Colonic mucosa (tissue), 4 donors: ENCODE data around the gene GPX7. TPM values are rescaled to one million over a fixed set of nuclear protein-coding genes. Genes with fewer than 3 reads are reported as not detected.

Source experiments
- DNase-seq: peaks from one replicate; pipeline ENCODE4 v3.0.0-alpha.2; 2020
- H3K27ac ChIP-seq: fragments of 200-600 bp; one replicate; pipeline ENCODE4 v1.8.0; 2021
- H3K27me3 ChIP-seq: fragments of 200-600 bp; one replicate; pipeline ENCODE4 v1.8.0; 2021
- H3K36me3 ChIP-seq: fragments of 200-600 bp; one replicate; pipeline ENCODE4 v1.8.0; 2021
- H3K4me1 ChIP-seq: fragments of 200-600 bp; one replicate; pipeline ENCODE4 v1.8.0; 2021; ENCODE audit warnings: mild to moderate bottlenecking
- H3K4me3 ChIP-seq: fragments of 200-600 bp; one replicate; pipeline ENCODE4 v1.8.0; 2021
- H3K9ac ChIP-seq, 2 donors: one replicate each; pipeline ENCODE4 v1.7.0; 2013; ENCODE audit warnings: control low read depth in 2 of 2, low read depth in 2 of 2, low read length in 2 of 2
- H3K9me3 ChIP-seq: fragments of 200-600 bp; one replicate; pipeline ENCODE4 v1.8.0; 2021
- intact Hi-C: fragments of 100-400 bp; cut with DNase I; formaldehyde crosslinking; loops from one replicate; pipeline ENCODE4 v1.14.1; 2022
- total RNA-seq, 2 donors: library from RNA; stranded (reverse); fragmentation: NEBNext Ultra II Directional in 1 of 2; extraction: Animal tissue kit (Norgen Biotek cat#: 25700) in 1 of 2; gene quantifications; one replicate each; pipeline ENCODE4 v1.2.1, GENCODE V29; 2021
- TF ChIP-seq, protein P1 (sequence below): fragments of 200-600 bp; IDR thresholded peaks from one replicate; pipeline ENCODE4 v1.8.0; 2022; ENCODE audit warnings: antibody characterized with exemption, mild to moderate bottlenecking
- donor health status: healthy.
- donor health status: DM: no; HTN: no; CAD: no.
- donor health status: DM: no; HTN: no; CAD: no.

The GPX7 gene
- total RNA-seq, 2 donors from 2014 or later: 1.8 to 6.0 TPM

DNA sequence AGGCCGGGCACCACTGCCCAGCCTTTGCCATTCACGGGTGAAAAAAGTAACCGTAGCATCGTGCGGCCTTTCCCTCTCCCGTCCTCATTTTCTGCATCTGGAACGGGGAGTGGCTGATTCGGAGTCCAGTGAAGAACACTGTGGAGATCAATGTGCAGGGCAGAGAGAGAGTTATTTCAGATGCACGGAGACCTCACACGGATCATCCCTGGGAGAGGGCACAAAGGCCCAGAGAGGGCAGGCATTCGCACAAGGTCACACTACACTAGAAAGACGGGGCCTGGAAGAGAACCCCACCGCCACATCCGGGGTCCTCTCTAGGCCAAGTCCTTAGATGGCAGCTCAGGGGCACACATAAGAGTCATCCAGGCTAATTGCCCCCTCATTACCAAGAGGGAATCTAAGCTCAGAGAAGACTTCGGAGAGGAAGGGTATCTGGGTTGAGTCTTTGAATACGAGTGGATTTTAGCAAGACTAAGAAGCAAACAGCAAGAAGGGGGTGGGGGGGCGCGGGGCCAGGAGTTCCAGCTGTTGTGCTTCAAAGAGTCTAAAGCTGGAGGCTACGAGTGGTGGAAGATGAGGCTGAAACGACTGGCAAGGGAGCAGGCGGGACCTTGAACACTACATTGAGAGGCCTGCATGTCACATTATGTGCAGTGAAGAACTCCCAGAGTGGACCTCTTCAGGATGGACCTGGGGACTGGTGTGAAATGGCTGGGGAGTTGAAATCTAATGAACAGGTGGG lies 857 bp downstream of the GPX7 start:
- TF ChIP-seq, protein P1, sequence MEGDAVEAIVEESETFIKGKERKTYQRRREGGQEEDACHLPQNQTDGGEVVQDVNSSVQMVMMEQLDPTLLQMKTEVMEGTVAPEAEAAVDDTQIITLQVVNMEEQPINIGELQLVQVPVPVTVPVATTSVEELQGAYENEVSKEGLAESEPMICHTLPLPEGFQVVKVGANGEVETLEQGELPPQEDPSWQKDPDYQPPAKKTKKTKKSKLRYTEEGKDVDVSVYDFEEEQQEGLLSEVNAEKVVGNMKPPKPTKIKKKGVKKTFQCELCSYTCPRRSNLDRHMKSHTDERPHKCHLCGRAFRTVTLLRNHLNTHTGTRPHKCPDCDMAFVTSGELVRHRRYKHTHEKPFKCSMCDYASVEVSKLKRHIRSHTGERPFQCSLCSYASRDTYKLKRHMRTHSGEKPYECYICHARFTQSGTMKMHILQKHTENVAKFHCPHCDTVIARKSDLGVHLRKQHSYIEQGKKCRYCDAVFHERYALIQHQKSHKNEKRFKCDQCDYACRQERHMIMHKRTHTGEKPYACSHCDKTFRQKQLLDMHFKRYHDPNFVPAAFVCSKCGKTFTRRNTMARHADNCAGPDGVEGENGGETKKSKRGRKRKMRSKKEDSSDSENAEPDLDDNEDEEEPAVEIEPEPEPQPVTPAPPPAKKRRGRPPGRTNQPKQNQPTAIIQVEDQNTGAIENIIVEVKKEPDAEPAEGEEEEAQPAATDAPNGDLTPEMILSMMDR: no peak
- DNase-seq: no peak
- H3K9me3 ChIP-seq: no peaks in the 10 kb centered on the region
- H3K4me3 ChIP-seq: peak overlapping the region; percentile 61
- H3K27me3 ChIP-seq: no peaks in the 10 kb centered on the region
- peak overlapping the region; percentile 9 to 76 for H3K9ac ChIP-seq
- no peaks in the 10 kb centered on the region for H3K4me1 ChIP-seq
- intact Hi-C loops: no loop called here
- no peaks in the 10 kb centered on the region for H3K36me3 ChIP-seq
- peak overlapping the region; percentile 37 for H3K27ac ChIP-seq

DNA sequence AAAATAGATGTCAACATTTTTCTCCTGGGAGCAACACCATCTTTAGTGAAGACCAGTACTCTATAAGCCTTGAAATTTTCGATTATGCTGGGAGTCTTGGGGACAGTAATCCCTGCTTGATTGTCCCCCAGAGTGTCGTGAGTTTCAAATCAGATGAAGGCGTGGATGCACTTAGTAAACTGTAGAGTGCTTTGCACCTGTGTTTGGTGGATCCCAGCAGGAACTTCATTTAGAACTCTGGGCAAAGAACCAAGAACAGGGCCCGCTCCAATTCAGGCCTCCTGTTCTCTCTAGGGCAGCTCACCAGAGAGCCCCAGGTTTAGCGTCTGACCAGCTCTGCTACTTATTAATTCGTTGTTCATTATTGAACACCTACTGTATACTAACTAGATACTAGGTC lies 1.5 kb downstream of the GPX7 start:
- Histone ChIP-seq H3K4me3 (no peak overlapping the region), H3K27me3 (no peaks in the 10 kb centered on the region), H3K4me1 (no peaks in the 10 kb centered on the region), H3K36me3 (no peaks in the 10 kb centered on the region), H3K9ac (no peak overlapping the region), H3K9me3 (no peaks in the 10 kb centered on the region), H3K27ac (no peak overlapping the region)
- intact Hi-C loops: no loop called here
- TF ChIP-seq, protein P1: no peak
- no peak for DNase-seq

DNA sequence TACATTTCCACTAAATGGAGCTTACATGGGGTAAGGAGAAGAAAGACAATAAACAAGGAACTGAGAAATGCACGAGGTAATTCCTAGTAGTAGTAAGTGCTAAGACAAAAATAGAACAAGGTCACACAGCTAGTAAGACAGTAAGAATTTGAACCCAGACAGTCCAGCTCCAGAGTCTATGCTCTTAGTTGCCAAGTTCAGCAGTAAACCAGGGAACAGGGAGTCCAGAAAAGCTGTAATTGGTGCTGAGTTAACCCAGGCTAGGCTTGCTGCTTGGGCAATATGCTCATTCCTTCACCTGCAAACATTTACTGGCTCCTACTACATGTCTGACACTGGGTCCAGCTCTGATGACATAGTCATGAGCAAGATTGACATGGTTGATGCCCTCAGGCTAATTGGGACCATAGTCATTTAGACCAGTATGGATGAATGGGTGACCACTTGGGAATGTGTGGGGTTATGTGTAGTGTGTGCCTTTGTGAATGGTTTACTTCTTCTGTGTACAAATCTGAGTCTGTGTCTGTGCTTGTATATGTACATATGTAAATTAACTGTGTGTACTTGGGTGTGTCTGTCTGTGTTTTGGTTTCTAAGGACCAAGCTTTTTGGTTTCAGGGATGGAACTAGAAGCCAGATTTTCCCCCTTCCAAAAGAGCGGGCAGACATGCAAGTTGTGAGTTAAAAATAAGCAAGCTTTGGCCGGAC lies 2.0 kb downstream of the GPX7 start:
- H3K9me3 ChIP-seq: no peaks in the 10 kb centered on the region
- TF ChIP-seq, protein P1: no peak
- no peaks in the 10 kb centered on the region for H3K36me3 ChIP-seq
- no peaks in the 10 kb centered on the region for H3K4me1 ChIP-seq
- no peak for DNase-seq
- H3K27ac ChIP-seq: no peak overlapping the region
- H3K4me3 ChIP-seq: no peak overlapping the region
- no peaks in the 10 kb centered on the region for H3K27me3 ChIP-seq
- intact Hi-C loops: no loop called here
- no peak overlapping the region for H3K9ac ChIP-seq

DNA sequence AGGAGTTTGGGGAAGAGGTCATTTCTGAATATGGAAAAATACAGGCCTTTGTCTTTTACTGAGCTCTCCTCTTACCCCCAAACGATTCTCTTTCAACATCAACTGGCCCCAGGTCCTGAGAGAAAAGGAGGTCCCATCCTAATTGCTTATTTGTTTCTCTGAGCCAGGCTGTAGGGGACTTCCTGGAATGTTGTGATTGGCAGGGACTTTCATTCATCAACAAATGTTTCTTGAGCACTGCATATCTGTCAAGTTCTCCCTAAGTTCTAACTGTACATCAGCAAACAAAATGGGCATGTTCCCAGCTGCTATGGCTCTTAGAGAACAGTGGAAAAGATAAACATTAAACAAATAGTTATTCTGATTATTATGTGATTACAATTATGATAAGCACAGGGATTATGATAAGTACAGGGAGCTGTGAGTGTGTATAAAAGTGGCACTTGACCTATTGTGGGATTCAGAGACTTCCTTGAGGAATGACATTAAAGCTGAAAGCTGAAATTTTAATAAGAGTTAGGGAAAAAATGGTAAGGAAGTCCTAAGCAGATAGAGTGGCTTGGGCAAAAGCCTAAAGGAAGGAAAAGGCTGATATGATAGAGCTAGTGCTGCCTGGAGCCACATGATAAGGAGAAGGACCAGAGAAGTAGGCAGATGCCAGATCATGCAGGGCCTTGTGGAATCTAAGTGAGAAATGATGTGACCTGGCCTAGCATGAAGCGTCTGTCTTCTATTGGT lies 11.6 kb downstream of the GPX7 start:
- Histone ChIP-seq H3K27ac (no peak overlapping the region), H3K9ac (no peak overlapping the region), H3K36me3 (no peaks in the 10 kb centered on the region), H3K27me3 (no peaks in the 10 kb centered on the region), H3K9me3 (no peaks in the 10 kb centered on the region), H3K4me3 (no peak overlapping the region), H3K4me1 (no peaks in the 10 kb centered on the region)
- DNase-seq: no peak
- TF ChIP-seq, protein P1: no peak
- intact Hi-C loops: no loop called here

DNA sequence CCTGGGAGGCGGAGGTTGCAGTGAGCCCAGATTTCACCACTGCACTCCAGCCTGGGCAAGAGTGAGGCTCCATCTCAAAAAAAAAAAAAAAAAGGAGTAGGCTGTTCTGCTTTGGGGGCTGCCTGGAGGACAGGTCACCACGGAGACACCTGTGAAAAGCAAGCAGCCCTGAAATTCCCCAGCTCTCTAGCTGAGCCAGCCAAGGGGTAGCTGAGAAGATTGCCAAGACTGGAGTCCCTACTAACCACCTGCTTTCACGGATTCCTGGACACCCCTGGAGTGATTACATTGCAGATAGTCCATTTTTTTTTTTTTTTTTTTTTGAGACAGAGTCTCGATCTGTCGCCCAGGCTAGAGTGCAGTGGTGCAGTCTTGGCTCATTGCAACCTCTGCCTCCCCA lies 12.5 kb downstream of the GPX7 start:
- Histone ChIP-seq H3K9ac (no peak overlapping the region), H3K4me3 (no peak overlapping the region), H3K4me1 (no peaks in the 10 kb centered on the region), H3K36me3 (no peaks in the 10 kb centered on the region), H3K27ac (no peak overlapping the region), H3K9me3 (no peaks in the 10 kb centered on the region), H3K27me3 (no peaks in the 10 kb centered on the region)
- no peak for DNase-seq
- intact Hi-C loops: no loop called here
- TF ChIP-seq, protein P1: no peak
